ENCODE results near the gene SLC31A2. TPM values are rescaled to one million over a fixed set of nuclear protein-coding genes. Genes with fewer than 3 reads are reported as not detected.
"Not testable (repeated sequence)": the region's sequence is repeated elsewhere in the genome, so short reads cannot be mapped to it uniquely, and the experiment has no call there.

SLC31A2 gene
- total RNA-seq, result 1 to 10 TPM; 5.3 to 6.1 TPM
- 1 to 10 TPM; 6.9 to 8.7 TPM for polyA plus RNA-seq

- Histone ChIP-seq H3K27ac (ENCODE audit: low read depth, low read length) (peak within 1 kb of the TSS; percentile 50), H3K4me3 (ENCODE audit: low read length in 2 of 2) (peak within 1 kb of the TSS; percentile 47 to 76), H3K4me1 (ENCODE audit: insufficient read depth, low read length) (peaks cover 29% of the 10 kb centered on the region), H3K27me3 (ENCODE audit: insufficient read depth, low read length) (no peaks in the 10 kb centered on the region), H3K9me3 (ENCODE audit: control insufficient read depth in 1 of 2, low read length in 2 of 2) (no peaks in the 10 kb centered on the region), H3K36me3 (ENCODE audit: insufficient read depth, low read length) (no peaks in the 10 kb centered on the region)
- Mint-ChIP-seq H3K27ac (peak within 1 kb of the TSS; percentile 51 to 84 (median 76)), H3K27me3 (peaks cover 2 to 6% of the 10 kb centered on the region in 2 donors), H3K36me3 (peaks cover 0 to 1% of the 10 kb centered on the region in 2 donors), H3K9me3 (peaks cover 0 to 3% (median 0%) of the 10 kb centered on the region in 8 donors), H3K4me1 (peaks cover 12 to 40% (median 30%) of the 10 kb centered on the region in 4 donors), H3K4me3 (peak within 1 kb of the TSS; percentile 83 to 87 (median 86))
- intact Hi-C loops (cut with micrococcal nuclease), result loop anchor here (1.0 kb wide), 3 partner anchors 70 to 260 kb away; partner anchors contain the start of genes CDC26, FKBP15, PRPF4 and SLC31A1
- ChIA-PET CTCF (ENCODE audit: partially characterized antibody) (interaction anchor here (0.7 to 3.6 kb wide), 13 partner anchors 11 to 507 kb away, joined by 3 to 12 read pairs (median 4); no protein-coding TSS in a partner anchor), POLR2A (ENCODE audit: partially characterized antibody) (interaction anchor here (0.6 to 2.9 kb wide), 9 partner anchors 9 to 1517 kb away, joined by 3 to 10 read pairs (median 3); partner anchors contain the start of genes C9orf43, CDC26, POLE3 and PRPF4)
- DNase-seq, result peak; percentile 80 to 85 (median 81)
These were observed at the start of gene SLC31A2 for GRCh38 chr9:113150670-113151611. SLC31A2 (plus strand) TSS chr9:113151007; CDS start chr9:113151075, 68 bp downstream.

- POLR2A ChIA-PET (ENCODE audit: partially characterized antibody); DNase-seq; H3K27me3 Mint-ChIP-seq; H3K9me3 Mint-ChIP-seq; H3K36me3 Mint-ChIP-seq; CTCF ChIA-PET (ENCODE audit: partially characterized antibody); H3K9me3 ChIP-seq (ENCODE audit: control insufficient read depth in 1 of 2, low read length in 2 of 2); H3K27ac Mint-ChIP-seq; H3K27ac ChIP-seq (ENCODE audit: low read depth, low read length); H3K4me1 Mint-ChIP-seq; H3K4me3 ChIP-seq (ENCODE audit: low read length in 2 of 2); H3K4me3 Mint-ChIP-seq; H3K4me1 ChIP-seq (ENCODE audit: insufficient read depth, low read length); intact Hi-C loops (cut with micrococcal nuclease); H3K27me3 ChIP-seq (ENCODE audit: insufficient read depth, low read length); H3K36me3 ChIP-seq (ENCODE audit: insufficient read depth, low read length): not testable (repeated sequence)
These were observed 45.5 kb upstream of the SLC31A2 start for GRCh38 chr9:113105345-113105744.

- H3K27me3 ChIP-seq (ENCODE audit: insufficient read depth, low read length); H3K27me3 Mint-ChIP-seq; H3K4me3 ChIP-seq (ENCODE audit: low read length in 2 of 2); POLR2A ChIA-PET (ENCODE audit: partially characterized antibody); H3K9me3 ChIP-seq (ENCODE audit: control insufficient read depth in 1 of 2, low read length in 2 of 2); H3K36me3 Mint-ChIP-seq; H3K36me3 ChIP-seq (ENCODE audit: insufficient read depth, low read length); intact Hi-C loops (cut with micrococcal nuclease); H3K4me1 ChIP-seq (ENCODE audit: insufficient read depth, low read length); H3K9me3 Mint-ChIP-seq; H3K27ac ChIP-seq (ENCODE audit: low read depth, low read length); H3K4me1 Mint-ChIP-seq: not testable (repeated sequence)
- Mint-ChIP-seq H3K4me3 (peak overlapping the region in 2 of 8 donors; percentile 21 to 26), H3K27ac (peak overlapping the region in 1 of 7 donors; percentile 17)
- peak in 3 of 5 donors; percentile 2 to 20 (median 15) for DNase-seq
- CTCF ChIA-PET (ENCODE audit: partially characterized antibody), result interaction anchor here (0.7 to 2.3 kb wide), 17 partner anchors 8 to 547 kb away, joined by 3 to 11 read pairs (median 3); partner anchors contain the start of genes FKBP15 and SLC31A1
These were observed 39.5 kb upstream of the SLC31A2 start for GRCh38 chr9:113111065-113111951.

- H3K4me1 ChIP-seq (ENCODE audit: insufficient read depth, low read length); H3K36me3 Mint-ChIP-seq; H3K9me3 Mint-ChIP-seq; H3K27me3 ChIP-seq (ENCODE audit: insufficient read depth, low read length); H3K4me3 Mint-ChIP-seq; H3K9me3 ChIP-seq (ENCODE audit: control insufficient read depth in 1 of 2, low read length in 2 of 2); H3K4me3 ChIP-seq (ENCODE audit: low read length in 2 of 2); H3K36me3 ChIP-seq (ENCODE audit: insufficient read depth, low read length); H3K4me1 Mint-ChIP-seq; intact Hi-C loops (cut with micrococcal nuclease); H3K27ac ChIP-seq (ENCODE audit: low read depth, low read length); H3K27me3 Mint-ChIP-seq: not testable (repeated sequence)
- POLR2A ChIA-PET (ENCODE audit: partially characterized antibody), result interaction anchor here (0.7 kb wide), 1 partner anchor 162 kb away, joined by 3 read pairs; no protein-coding TSS in a partner anchor
- H3K27ac Mint-ChIP-seq, result peak overlapping the region in 2 of 7 donors; percentile 80 to 87
- peak in 3 of 5 donors; percentile 10 to 22 (median 20) for DNase-seq
- CTCF ChIA-PET (ENCODE audit: partially characterized antibody), result interaction anchor here (0.9 to 2.3 kb wide), 17 partner anchors 8 to 545 kb away, joined by 3 to 11 read pairs (median 3); partner anchors contain the start of gene SLC31A2
These were observed 37.9 kb upstream of the SLC31A2 start for GRCh38 chr9:113112706-113113510.

GRCh38 chr9:113118829-113119228 lies 32.0 kb upstream of the SLC31A2 start:
- DNase-seq; H3K4me3 ChIP-seq (ENCODE audit: low read length in 2 of 2); H3K9me3 Mint-ChIP-seq; CTCF ChIA-PET (ENCODE audit: partially characterized antibody); H3K36me3 ChIP-seq (ENCODE audit: insufficient read depth, low read length); H3K27ac ChIP-seq (ENCODE audit: low read depth, low read length); H3K27me3 Mint-ChIP-seq; H3K27ac Mint-ChIP-seq; H3K4me1 Mint-ChIP-seq; intact Hi-C loops (cut with micrococcal nuclease); H3K4me3 Mint-ChIP-seq; H3K9me3 ChIP-seq (ENCODE audit: control insufficient read depth in 1 of 2, low read length in 2 of 2); POLR2A ChIA-PET (ENCODE audit: partially characterized antibody); H3K4me1 ChIP-seq (ENCODE audit: insufficient read depth, low read length); H3K36me3 Mint-ChIP-seq; H3K27me3 ChIP-seq (ENCODE audit: insufficient read depth, low read length): not testable (repeated sequence)

GRCh38 chr9:113125386-113126035 lies 25.3 kb upstream of the SLC31A2 start:
- Histone ChIP-seq H3K9me3 (ENCODE audit: control insufficient read depth in 1 of 2, low read length in 2 of 2) (no peaks in the 10 kb centered on the region), H3K27me3 (ENCODE audit: insufficient read depth, low read length) (peaks cover 5% of the 10 kb centered on the region), H3K36me3 (ENCODE audit: insufficient read depth, low read length) (no peaks in the 10 kb centered on the region), H3K4me1 (ENCODE audit: insufficient read depth, low read length) (no peaks in the 10 kb centered on the region), H3K4me3 (ENCODE audit: low read length in 2 of 2) (no peak overlapping the region), H3K27ac (ENCODE audit: low read depth, low read length) (no peak overlapping the region)
- H3K27me3 Mint-ChIP-seq, result peaks cover 16 to 20% of the 10 kb centered on the region in 2 donors
- intact Hi-C loops (cut with micrococcal nuclease), result no loop called here
- no peak for DNase-seq
- POLR2A ChIA-PET (ENCODE audit: partially characterized antibody), result no interaction called here
- peaks cover 0 to 1% (median 0%) of the 10 kb centered on the region in 8 donors for H3K9me3 Mint-ChIP-seq
- CTCF ChIA-PET (ENCODE audit: partially characterized antibody), result interaction anchor here (0.8 kb wide), 1 partner anchor 12 kb away, joined by 3 read pairs; no protein-coding TSS in a partner anchor
- no peaks in the 10 kb centered on the region for H3K4me1 Mint-ChIP-seq
- no peak overlapping the region for H3K27ac Mint-ChIP-seq
- H3K36me3 Mint-ChIP-seq, result no peaks in the 10 kb centered on the region
- no peak overlapping the region for H3K4me3 Mint-ChIP-seq

Measured in CD4-positive, alpha-beta memory T cell (primary cell).